ENCODE measurements around the gene SCFD2.

Gene SCFD2

DNA sequence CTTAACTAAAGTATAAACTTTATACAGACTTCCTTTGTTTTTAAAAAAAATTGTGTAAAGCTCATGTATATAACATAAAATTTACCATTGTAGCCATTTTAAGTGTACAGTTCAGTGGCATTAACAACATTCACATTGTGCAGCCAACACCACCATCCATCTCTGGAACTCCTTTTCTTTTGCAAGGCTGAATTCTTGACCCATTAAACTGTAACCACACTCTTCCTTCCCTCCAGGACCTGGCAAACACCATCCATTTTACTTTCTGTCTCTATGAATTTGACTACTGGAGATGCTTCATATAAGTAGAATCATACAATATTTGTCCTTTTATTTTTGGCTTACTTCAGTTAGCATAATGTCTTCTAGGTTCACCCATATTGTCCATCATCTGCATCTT, 399.1 kb downstream of the SCFD2 start:
- Histone ChIP-seq H3K9me3 (ENCODE audit: insufficient read depth, low read length) (peaks cover 5% of the 10 kb centered on the region; the same call in 1 of the 2 replicates), H3K4me3 (ENCODE audit: insufficient read length, low read depth) (no peak overlapping the region), H3K36me3 (ENCODE audit: insufficient read depth, insufficient read length, low read length) (no peaks in the 10 kb centered on the region), H3K4me1 (ENCODE audit: insufficient read depth, insufficient read length) (no peaks in the 10 kb centered on the region), H3K27me3 (ENCODE audit: insufficient read depth, insufficient read length) (no peaks in the 10 kb centered on the region), H3K9ac (ENCODE audit: insufficient read length, low read depth) (no peak overlapping the region)
- TF ChIP-seq SUZ12 (IDR thresholded peaks at IDR 0.05; ENCODE audit: extremely low read depth, insufficient read depth, insufficient read length) (no peak), ZNF274 (IDR thresholded peaks at IDR 0.05; ENCODE audit: low read depth, low read length) (no peak), YY1 (IDR thresholded peaks at IDR 0.05; ENCODE audit: insufficient read depth, insufficient read length) (no peak)
- no peak for DNase-seq (ENCODE audit: low read depth, low spot score)

DNA sequence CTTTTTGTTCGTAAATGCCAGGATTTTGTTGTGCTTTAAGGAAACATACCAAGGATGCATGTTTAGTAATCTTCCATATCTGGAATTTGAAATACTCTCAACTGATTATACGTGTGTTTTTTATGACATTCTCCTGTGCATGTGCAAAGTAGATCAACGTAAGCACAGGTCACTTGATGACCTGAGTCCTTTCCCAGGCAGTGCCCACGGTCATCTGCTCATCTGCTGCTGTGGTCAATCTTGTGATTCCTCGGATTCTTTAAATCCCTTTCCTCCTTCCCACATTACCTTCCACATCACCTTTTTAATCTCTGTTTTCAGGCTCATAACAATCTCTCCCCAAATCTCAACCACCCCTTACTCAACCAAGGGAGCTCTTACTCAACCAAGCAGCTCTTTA, 399.7 kb downstream of the SCFD2 start:
- Histone ChIP-seq H3K27me3 (ENCODE audit: insufficient read depth, insufficient read length) (no peaks in the 10 kb centered on the region), H3K9ac (ENCODE audit: insufficient read length, low read depth) (no peak overlapping the region), H3K36me3 (ENCODE audit: insufficient read depth, insufficient read length, low read length) (no peaks in the 10 kb centered on the region), H3K4me1 (ENCODE audit: insufficient read depth, insufficient read length) (no peaks in the 10 kb centered on the region), H3K4me3 (ENCODE audit: insufficient read length, low read depth) (no peak overlapping the region), H3K9me3 (ENCODE audit: insufficient read depth, low read length) (peaks cover 5% of the 10 kb centered on the region; the same call in 1 of the 2 replicates)
- TF ChIP-seq YY1 (IDR thresholded peaks at IDR 0.05; ENCODE audit: insufficient read depth, insufficient read length): no peak
- TF ChIP-seq ZNF274 (IDR thresholded peaks at IDR 0.05; ENCODE audit: low read depth, low read length): no peak
- no peak for TF ChIP-seq SUZ12 (IDR thresholded peaks at IDR 0.05; ENCODE audit: extremely low read depth, insufficient read depth, insufficient read length)
- no peak for DNase-seq (ENCODE audit: low read depth, low spot score)

DNA sequence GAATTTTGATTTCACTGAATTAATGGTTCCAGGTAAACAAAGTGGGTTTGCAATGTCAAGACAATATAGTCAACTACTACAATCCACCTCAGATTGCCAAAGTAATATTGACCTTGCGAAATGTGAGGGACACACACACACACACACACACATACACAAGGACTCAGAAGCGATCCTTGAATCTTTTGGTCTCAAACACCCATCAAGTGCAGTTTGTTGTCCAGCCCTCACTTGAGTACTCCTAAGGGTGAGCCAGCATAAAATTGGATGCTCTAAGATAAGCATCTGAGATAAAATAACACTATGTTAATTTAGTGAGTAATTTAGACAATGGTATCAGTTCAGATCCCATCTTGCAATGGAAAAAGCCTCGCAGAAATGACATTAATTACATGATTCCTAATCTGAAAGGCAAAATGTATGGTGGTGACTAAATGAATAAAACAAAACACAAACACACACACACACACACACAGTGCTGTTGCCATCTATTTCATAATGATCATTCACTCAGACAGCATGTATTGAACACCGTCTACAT, 401.2 kb downstream of the SCFD2 start:
- no peak for DNase-seq (ENCODE audit: low read depth, low spot score)
- Histone ChIP-seq H3K4me3 (ENCODE audit: insufficient read length, low read depth) (no peak overlapping the region), H3K4me1 (ENCODE audit: insufficient read depth, insufficient read length) (no peaks in the 10 kb centered on the region), H3K9me3 (ENCODE audit: insufficient read depth, low read length) (no peaks in the 10 kb centered on the region), H3K9ac (ENCODE audit: insufficient read length, low read depth) (no peak overlapping the region), H3K36me3 (ENCODE audit: insufficient read depth, insufficient read length, low read length) (no peaks in the 10 kb centered on the region), H3K27me3 (ENCODE audit: insufficient read depth, insufficient read length) (no peaks in the 10 kb centered on the region)
- no peak for TF ChIP-seq ZNF274 (IDR thresholded peaks at IDR 0.05; ENCODE audit: low read depth, low read length)
- no peak for TF ChIP-seq SUZ12 (IDR thresholded peaks at IDR 0.05; ENCODE audit: extremely low read depth, insufficient read depth, insufficient read length)
- no peak for TF ChIP-seq YY1 (IDR thresholded peaks at IDR 0.05; ENCODE audit: insufficient read depth, insufficient read length)

DNA sequence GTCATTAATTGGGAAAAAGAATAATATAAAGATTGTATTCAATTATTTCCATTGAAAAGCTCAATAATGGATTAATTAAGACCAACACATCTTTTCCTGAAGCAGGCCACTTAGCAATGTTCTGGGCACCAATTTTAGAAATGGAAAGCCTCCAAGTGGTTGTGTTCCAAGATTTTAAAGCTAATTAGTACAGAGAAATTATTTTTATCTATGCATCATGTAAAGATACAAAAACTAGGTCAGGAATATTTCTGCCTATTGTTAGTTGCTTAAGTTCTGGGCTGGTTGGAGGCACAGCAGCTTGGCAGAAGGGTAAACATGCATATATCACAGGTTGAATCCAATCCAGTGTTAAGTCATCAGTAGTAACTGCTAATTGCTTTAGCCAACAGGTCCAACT, 401.9 kb downstream of the SCFD2 start:
- TF ChIP-seq SUZ12 (IDR thresholded peaks at IDR 0.05; ENCODE audit: extremely low read depth, insufficient read depth, insufficient read length) (no peak), ZNF274 (IDR thresholded peaks at IDR 0.05; ENCODE audit: low read depth, low read length) (no peak), YY1 (IDR thresholded peaks at IDR 0.05; ENCODE audit: insufficient read depth, insufficient read length) (no peak)
- H3K9ac ChIP-seq (ENCODE audit: insufficient read length, low read depth): no peak overlapping the region
- DNase-seq (ENCODE audit: low read depth, low spot score): no peak
- H3K4me1 ChIP-seq (ENCODE audit: insufficient read depth, insufficient read length): no peaks in the 10 kb centered on the region
- no peaks in the 10 kb centered on the region for H3K27me3 ChIP-seq (ENCODE audit: insufficient read depth, insufficient read length)
- H3K4me3 ChIP-seq (ENCODE audit: insufficient read length, low read depth): no peak overlapping the region
- H3K36me3 ChIP-seq (ENCODE audit: insufficient read depth, insufficient read length, low read length): no peaks in the 10 kb centered on the region
- no peaks in the 10 kb centered on the region for H3K9me3 ChIP-seq (ENCODE audit: insufficient read depth, low read length)

DNA sequence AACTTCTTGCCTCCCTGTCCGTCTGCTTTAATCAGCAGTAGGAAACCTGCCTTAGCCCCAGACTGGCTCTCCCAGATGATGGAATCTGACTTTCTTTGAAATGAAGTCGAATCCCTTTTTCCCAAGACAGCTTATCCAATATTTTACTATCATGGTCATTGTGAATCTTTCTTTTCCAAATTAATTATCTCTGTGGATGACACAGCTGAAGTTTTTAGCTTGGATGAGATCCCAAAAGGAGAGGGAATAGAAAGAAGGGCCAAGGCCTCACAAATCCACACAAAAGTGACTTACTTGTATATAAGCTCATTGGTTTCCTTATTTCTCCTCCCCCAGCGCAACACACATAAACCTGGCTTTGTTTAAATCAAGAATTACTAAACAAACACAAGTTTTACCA, 403.1 kb downstream of the SCFD2 start:
- Histone ChIP-seq H3K9me3 (ENCODE audit: insufficient read depth, low read length) (no peaks in the 10 kb centered on the region), H3K27me3 (ENCODE audit: insufficient read depth, insufficient read length) (no peaks in the 10 kb centered on the region), H3K36me3 (ENCODE audit: insufficient read depth, insufficient read length, low read length) (no peaks in the 10 kb centered on the region), H3K4me3 (ENCODE audit: insufficient read length, low read depth) (no peak overlapping the region), H3K9ac (ENCODE audit: insufficient read length, low read depth) (no peak overlapping the region), H3K4me1 (ENCODE audit: insufficient read depth, insufficient read length) (no peaks in the 10 kb centered on the region)
- no peak for DNase-seq (ENCODE audit: low read depth, low spot score)
- TF ChIP-seq YY1 (IDR thresholded peaks at IDR 0.05; ENCODE audit: insufficient read depth, insufficient read length) (no peak), ZNF274 (IDR thresholded peaks at IDR 0.05; ENCODE audit: low read depth, low read length) (no peak), SUZ12 (IDR thresholded peaks at IDR 0.05; ENCODE audit: extremely low read depth, insufficient read depth, insufficient read length) (no peak)

DNA sequence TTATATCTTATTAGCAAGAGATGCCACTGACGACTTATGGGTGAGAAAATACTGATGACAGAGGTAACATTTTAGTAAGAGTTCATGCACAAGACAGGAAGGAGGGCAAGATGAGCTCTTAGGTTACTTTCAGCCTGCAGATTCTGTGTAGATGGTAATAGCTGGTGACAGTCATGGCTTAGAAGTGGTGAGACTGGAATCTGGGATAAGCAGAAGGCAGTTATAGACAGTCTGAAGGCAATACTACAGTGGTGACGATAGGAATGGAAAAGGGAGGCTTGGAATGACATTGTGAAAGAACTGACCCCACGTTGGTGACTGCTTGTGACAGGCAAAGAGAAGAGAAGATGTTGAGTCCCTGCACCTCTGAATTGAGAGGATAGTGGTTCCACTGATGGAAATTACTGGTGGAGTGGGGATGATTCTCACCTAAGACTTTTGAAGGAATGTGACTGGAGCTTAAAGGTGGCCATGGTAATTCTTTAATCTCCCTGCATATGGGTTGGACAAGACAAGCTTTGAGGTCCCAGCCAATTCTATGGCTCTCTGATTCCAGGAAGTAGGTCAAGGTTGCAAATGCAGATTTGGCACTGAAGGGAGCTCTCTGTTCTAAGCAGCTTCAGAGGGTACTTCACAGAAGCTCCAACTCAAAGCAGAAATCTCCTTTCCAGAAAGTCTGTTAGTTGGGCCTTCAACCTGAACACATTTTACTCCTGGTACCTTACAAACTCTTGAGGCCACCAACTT, 404.0 kb downstream of the SCFD2 start:
- no peak overlapping the region for H3K4me3 ChIP-seq (ENCODE audit: insufficient read length, low read depth)
- H3K27me3 ChIP-seq (ENCODE audit: insufficient read depth, insufficient read length): no peaks in the 10 kb centered on the region
- no peaks in the 10 kb centered on the region for H3K36me3 ChIP-seq (ENCODE audit: insufficient read depth, insufficient read length, low read length)
- no peak overlapping the region for H3K9ac ChIP-seq (ENCODE audit: insufficient read length, low read depth)
- no peaks in the 10 kb centered on the region for H3K9me3 ChIP-seq (ENCODE audit: insufficient read depth, low read length)
- TF ChIP-seq SUZ12 (IDR thresholded peaks at IDR 0.05; ENCODE audit: extremely low read depth, insufficient read depth, insufficient read length) (no peak), ZNF274 (IDR thresholded peaks at IDR 0.05; ENCODE audit: low read depth, low read length) (no peak), YY1 (IDR thresholded peaks at IDR 0.05; ENCODE audit: insufficient read depth, insufficient read length) (no peak)
- H3K4me1 ChIP-seq (ENCODE audit: insufficient read depth, insufficient read length): peaks cover 2% of the 10 kb centered on the region
- DNase-seq (ENCODE audit: low read depth, low spot score): no peak

DNA sequence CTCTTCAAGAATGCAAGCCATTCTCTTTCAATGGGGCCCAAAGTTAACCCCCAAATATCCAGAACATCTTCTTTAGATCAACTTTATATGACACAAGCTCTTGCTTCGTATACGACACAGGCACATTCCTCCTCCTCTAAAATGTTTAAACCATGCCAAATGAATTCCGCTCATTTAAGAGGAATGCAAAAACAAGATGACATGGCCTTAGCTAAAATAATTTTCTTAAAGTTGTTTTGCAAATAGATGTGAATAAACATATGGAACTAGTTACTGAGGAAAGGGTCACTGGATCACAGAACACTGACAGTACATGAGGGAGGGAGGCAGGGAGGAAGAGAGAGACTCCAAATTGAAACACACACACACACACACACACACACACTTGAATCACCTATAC, 406.3 kb downstream of the SCFD2 start:
- no peaks in the 10 kb centered on the region for H3K36me3 ChIP-seq (ENCODE audit: insufficient read depth, insufficient read length, low read length)
- H3K27me3 ChIP-seq (ENCODE audit: insufficient read depth, insufficient read length): no peaks in the 10 kb centered on the region
- TF ChIP-seq ZNF274 (IDR thresholded peaks at IDR 0.05; ENCODE audit: low read depth, low read length): no peak
- no peak for TF ChIP-seq YY1 (IDR thresholded peaks at IDR 0.05; ENCODE audit: insufficient read depth, insufficient read length)
- TF ChIP-seq SUZ12 (IDR thresholded peaks at IDR 0.05; ENCODE audit: extremely low read depth, insufficient read depth, insufficient read length): no peak
- no peak for DNase-seq (ENCODE audit: low read depth, low spot score)
- H3K4me3 ChIP-seq (ENCODE audit: insufficient read length, low read depth): no peak overlapping the region
- no peak overlapping the region for H3K9ac ChIP-seq (ENCODE audit: insufficient read length, low read depth)
- peaks cover 2% of the 10 kb centered on the region for H3K4me1 ChIP-seq (ENCODE audit: insufficient read depth, insufficient read length)
- no peaks in the 10 kb centered on the region for H3K9me3 ChIP-seq (ENCODE audit: insufficient read depth, low read length)
